NK-92 (cell line): ENCODE measurements around the gene COL1A1.

Source experiments
- DNase-seq: peaks from one replicate; lab custom pipeline; 2025; ENCODE audit not compliant: unreplicated experiment; lab: John Stamatoyannopoulos, UW

Gene COL1A1

GRCh38 chr17:50213026-50214022 lies 11.9 kb upstream of the COL1A1 start:
- DNase-seq = no peak

GRCh38 chr17:50212121-50212843 lies 10.9 kb upstream of the COL1A1 start:
- DNase-seq = no peak

- DNase-seq = no peak
Measured at GRCh38 chr17:50211249-50212120, 10.1 kb upstream of the COL1A1 start.

- DNase-seq = no peak
Measured at GRCh38 chr17:50210240-50211225, 9.1 kb upstream of the COL1A1 start.

GRCh38 chr17:50209472-50210239 lies 8.2 kb upstream of the COL1A1 start:
- no peak for DNase-seq

GRCh38 chr17:50209133-50209471 lies 7.7 kb upstream of the COL1A1 start:
- DNase-seq = no peak

- no peak for DNase-seq
Measured at GRCh38 chr17:50208611-50209061, 7.2 kb upstream of the COL1A1 start.

- DNase-seq = no peak
Measured at GRCh38 chr17:50207792-50208567, 6.5 kb upstream of the COL1A1 start.

- DNase-seq = no peak
Measured at GRCh38 chr17:50207315-50207714, 5.9 kb upstream of the COL1A1 start.

GRCh38 chr17:50206604-50207293 lies 5.3 kb upstream of the COL1A1 start:
- DNase-seq = no peak

GRCh38 chr17:50205963-50206505 lies 4.6 kb upstream of the COL1A1 start:
- no peak for DNase-seq

- DNase-seq = no peak
Measured at GRCh38 chr17:50205111-50205962, 3.9 kb upstream of the COL1A1 start.

GRCh38 chr17:50204431-50204830 lies 3.0 kb upstream of the COL1A1 start:
- no peak for DNase-seq

- no peak for DNase-seq
Measured at GRCh38 chr17:50203604-50204345, 2.3 kb upstream of the COL1A1 start.

- DNase-seq = no peak
Measured at GRCh38 chr17:50203086-50203485, 1.7 kb upstream of the COL1A1 start.
